ENCODE data around the gene MEA1.

DNA sequence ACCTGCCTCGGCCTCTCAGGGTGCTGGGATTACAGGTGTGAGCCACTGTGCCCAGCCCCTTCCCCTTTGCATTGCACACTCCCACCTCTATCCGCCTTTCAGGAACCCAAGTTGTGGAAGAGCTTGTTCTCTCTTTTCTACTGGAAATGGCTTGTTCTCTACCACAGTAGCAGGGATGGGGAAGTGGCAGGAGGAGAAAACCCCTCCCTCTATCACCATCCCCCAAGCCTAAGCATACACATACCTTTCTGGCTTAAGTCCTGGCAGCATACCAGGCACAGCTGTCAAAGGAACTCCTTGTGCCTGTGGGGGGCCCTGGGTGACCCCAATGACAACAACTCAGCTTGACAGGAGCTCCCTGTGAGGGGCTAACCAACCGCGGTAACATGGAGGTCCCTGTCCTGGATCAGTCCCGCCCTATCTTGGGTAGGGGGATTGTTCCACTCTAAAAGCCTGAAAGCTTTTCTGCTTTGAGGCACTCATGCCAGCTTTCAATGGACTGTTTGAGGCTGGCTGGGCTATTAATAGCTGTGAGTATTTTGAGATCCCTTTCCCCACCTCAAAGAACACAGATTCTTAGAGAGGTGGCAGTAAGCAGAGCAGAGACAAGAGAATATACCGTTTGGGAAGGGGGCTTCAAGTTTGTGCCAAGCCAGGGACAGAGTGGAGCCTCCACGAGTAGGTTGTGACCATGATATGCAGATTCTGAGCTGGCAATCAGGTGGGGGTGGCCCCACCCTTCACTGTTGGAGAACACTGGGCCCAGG is 2.6 kb upstream of the MEA1 start:
- TF ChIP-seq, protein P1, sequence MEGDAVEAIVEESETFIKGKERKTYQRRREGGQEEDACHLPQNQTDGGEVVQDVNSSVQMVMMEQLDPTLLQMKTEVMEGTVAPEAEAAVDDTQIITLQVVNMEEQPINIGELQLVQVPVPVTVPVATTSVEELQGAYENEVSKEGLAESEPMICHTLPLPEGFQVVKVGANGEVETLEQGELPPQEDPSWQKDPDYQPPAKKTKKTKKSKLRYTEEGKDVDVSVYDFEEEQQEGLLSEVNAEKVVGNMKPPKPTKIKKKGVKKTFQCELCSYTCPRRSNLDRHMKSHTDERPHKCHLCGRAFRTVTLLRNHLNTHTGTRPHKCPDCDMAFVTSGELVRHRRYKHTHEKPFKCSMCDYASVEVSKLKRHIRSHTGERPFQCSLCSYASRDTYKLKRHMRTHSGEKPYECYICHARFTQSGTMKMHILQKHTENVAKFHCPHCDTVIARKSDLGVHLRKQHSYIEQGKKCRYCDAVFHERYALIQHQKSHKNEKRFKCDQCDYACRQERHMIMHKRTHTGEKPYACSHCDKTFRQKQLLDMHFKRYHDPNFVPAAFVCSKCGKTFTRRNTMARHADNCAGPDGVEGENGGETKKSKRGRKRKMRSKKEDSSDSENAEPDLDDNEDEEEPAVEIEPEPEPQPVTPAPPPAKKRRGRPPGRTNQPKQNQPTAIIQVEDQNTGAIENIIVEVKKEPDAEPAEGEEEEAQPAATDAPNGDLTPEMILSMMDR (IDR thresholded peaks at IDR 0.05): no peak
- TF ChIP-seq POLR2A (IDR thresholded peaks at IDR 0.05): no peak

All from lower leg skin (tissue), 3 donors.